PC-3 (cell line): ENCODE results near the gene CCL8. TPM values are rescaled to one million over a fixed set of nuclear protein-coding genes. Genes with fewer than 3 reads are reported as not detected.

Experiments used
- ATAC-seq: fragments of 200-7000 bp; cut with Tn5 transposase; 2 replicates; pipeline ENCODE4 v1.9.1; 2020; ENCODE audit warnings: mild to moderate bottlenecking, moderate library complexity
- BruUV-seq: library from RNA; stranded (reverse); fragments of 400-500 nt; replicated peaks from 2 replicates; lab custom pipeline; 2021; lab: Mats Ljungman, UMichigan
- CTCF ChIA-PET: fragments of 300-600 bp; sonication (Branson Sonifier 250); formaldehyde crosslinking; loops from one replicate; lab custom pipeline; 2022; ENCODE audit warnings: antibody characterized with exemption; lab: Charles Lee
- POLR2A ChIA-PET: fragments of 300-600 bp; sonication (Branson Sonifier 250); formaldehyde crosslinking; loops from one replicate; lab custom pipeline; 2022; ENCODE audit warnings: antibody characterized with exemption; ENCODE audit not compliant: unreplicated experiment; lab: Charles Lee
- DNase-seq: peaks from one replicate; pipeline ENCODE4 v3.0.0-alpha.2; 2015
- H2AFZ ChIP-seq: fragments of 300-600 bp; sonication (generic); 2 replicates; pipeline ENCODE4 v1.6.0; 2016; ENCODE audit warnings: antibody characterized with exemption, low read length
- H3F3A ChIP-seq: fragments of 300-600 bp; sonication (generic); one replicate; pipeline ENCODE4 v1.6.0; 2017; ENCODE audit warnings: antibody characterized with exemption, low read length, control low read depth, mild to moderate bottlenecking; ENCODE audit not compliant: unreplicated experiment
- H3K27ac ChIP-seq: fragments of 300-600 bp; sonication (generic); 2 replicates; pipeline ENCODE4 v1.5.1; 2016; ENCODE audit warnings: mild to moderate bottlenecking, low read length
- H3K27me3 ChIP-seq: fragments of 300-600 bp; sonication (generic); 2 replicates; pipeline ENCODE4 v1.6.1; 2016; ENCODE audit warnings: low read length, mixed read lengths
- H3K36me3 ChIP-seq: fragments of 300-600 bp; sonication (generic); 2 replicates; pipeline ENCODE4 v1.6.1; 2016; ENCODE audit warnings: low read depth, mixed run types, low read length, mixed read lengths
- H3K4me1 ChIP-seq: fragments of 300-600 bp; sonication (generic); 2 replicates; pipeline ENCODE4 v1.5.1; 2016; ENCODE audit warnings: low read length; ENCODE audit not compliant: insufficient read depth
- H3K4me2 ChIP-seq: fragments of 300-600 bp; sonication (generic); 2 replicates; pipeline ENCODE4 v1.6.0; 2016; ENCODE audit warnings: low read length
- H3K4me3 ChIP-seq: fragments of 300-600 bp; sonication (generic); 2 replicates; pipeline ENCODE4 v1.5.1; 2016; ENCODE audit warnings: mild to moderate bottlenecking, low read length, mixed read lengths
- H3K79me2 ChIP-seq: fragments of 300-600 bp; sonication (generic); 2 replicates; pipeline ENCODE4 v1.6.1; 2017; ENCODE audit warnings: low read length, mixed read lengths
- H3K9ac ChIP-seq: fragments of 300-600 bp; sonication (generic); 2 replicates; pipeline ENCODE4 v1.6.0; 2016; ENCODE audit warnings: mild to moderate bottlenecking, low read length
- H3K9me2 ChIP-seq: fragments of 300-600 bp; sonication (generic); replicated peaks from 2 replicates; pipeline ENCODE4 v1.6.1; 2016; ENCODE audit warnings: mixed run types, low read length, mixed read lengths
- H3K9me3 ChIP-seq: fragments of 300-600 bp; sonication (generic); 2 replicates; pipeline ENCODE4 v1.6.1; 2016; ENCODE audit warnings: low read length, mixed read lengths
- H4K20me1 ChIP-seq: fragments of 300-600 bp; sonication (generic); 2 replicates; pipeline ENCODE4 v1.6.1; 2016; ENCODE audit warnings: low read length, mixed read lengths
- CTCF ChIP-seq: fragments of 300-600 bp; sonication (generic); conservative IDR thresholded peaks from 2 replicates; pipeline ENCODE4 v1.5.1; 2017; ENCODE audit warnings: antibody characterized with exemption, low read depth, mild to moderate bottlenecking, low read length
- EZH2 ChIP-seq: fragments of 300-600 bp; sonication (generic); IDR thresholded peaks from one replicate; pipeline ENCODE4 v1.6.1; 2017; ENCODE audit warnings: antibody characterized with exemption, mild to moderate bottlenecking, low read length; ENCODE audit not compliant: unreplicated experiment
- EZH2phosphoT487 ChIP-seq: fragments of 300-600 bp; sonication (generic); IDR thresholded peaks from 2 replicates; pipeline ENCODE4 v1.6.1; 2018; ENCODE audit warnings: mild to moderate bottlenecking, antibody characterized with exemption, low read length, borderline replicate concordance
- intact Hi-C: fragments of 100-400 bp; cut with micrococcal nuclease; formaldehyde crosslinking; loops from 2 replicates; pipeline ENCODE4 v1.9.0; 2023
- total RNA-seq: library from RNA; depleted of rRNA; stranded (reverse); fragments of >200 nt; gene quantifications from 2 replicates; pipeline ENCODE4 v1.2.3, GENCODE V29; 2014

The CCL8 gene
- total RNA-seq, 1 experiment from 2014 or later: not detected

- Histone ChIP-seq H3K27ac (no peak overlapping the region), H3K4me1 (no peaks in the 10 kb centered on the region), H3K36me3 (no peaks in the 10 kb centered on the region), H3K27me3 (no peaks in the 10 kb centered on the region), H3K4me2 (no peak overlapping the region), H3K79me2 (no peaks in the 10 kb centered on the region), H3K9me2 (no peaks in the 10 kb centered on the region), H3K9me3 (no peaks in the 10 kb centered on the region), H3K9ac (no peak overlapping the region), H3K4me3 (no peak overlapping the region), H4K20me1 (no peaks in the 10 kb centered on the region), H2AFZ (no peak overlapping the region), H3F3A (no peaks in the 10 kb centered on the region)
- DNase-seq: no peak
- TF ChIP-seq EZH2phosphoT487 (no peak), CTCF (no peak), EZH2 (no peak)
- no peak for ATAC-seq
- intact Hi-C loops: no loop called here
- BruUV-seq: no TSS peak
- ChIA-PET POLR2A (no interaction called here), CTCF (no interaction called here)
Observed at GRCh38 chr17:34305061-34305460, 14.2 kb upstream of the CCL8 start.

- H3K36me3 ChIP-seq: no peaks in the 10 kb centered on the region
- BruUV-seq: no TSS peak
- TF ChIP-seq EZH2: no peak
- TF ChIP-seq EZH2phosphoT487: no peak
- TF ChIP-seq CTCF: no peak
- no peak overlapping the region for H3K27ac ChIP-seq
- H3K4me2 ChIP-seq: no peak overlapping the region
- H3F3A ChIP-seq: no peaks in the 10 kb centered on the region
- intact Hi-C loops: no loop called here
- DNase-seq (no peak), ATAC-seq (no peak)
- H3K27me3 ChIP-seq: no peaks in the 10 kb centered on the region
- H3K4me1 ChIP-seq: no peaks in the 10 kb centered on the region
- H2AFZ ChIP-seq: no peak overlapping the region
- H3K4me3 ChIP-seq: no peak overlapping the region
- POLR2A ChIA-PET: no interaction called here
- H3K9me2 ChIP-seq: no peaks in the 10 kb centered on the region
- no peak overlapping the region for H3K9ac ChIP-seq
- CTCF ChIA-PET: no interaction called here
- H3K79me2 ChIP-seq: no peaks in the 10 kb centered on the region
- no peaks in the 10 kb centered on the region for H4K20me1 ChIP-seq
- no peaks in the 10 kb centered on the region for H3K9me3 ChIP-seq
Observed at GRCh38 chr17:34305606-34306005, 13.6 kb upstream of the CCL8 start.

GRCh38 chr17:34306466-34306865 is 12.8 kb upstream of the CCL8 start:
- ATAC-seq (no peak), DNase-seq (peak; percentile 10)
- POLR2A ChIA-PET: no interaction called here

More at GRCh38 chr17:34306466-34306865, 12.8 kb upstream of the CCL8 start:
- CTCF ChIA-PET: no interaction called here
- H3K9me3 ChIP-seq: no peaks in the 10 kb centered on the region
- H3K4me1 ChIP-seq: no peaks in the 10 kb centered on the region
- H2AFZ ChIP-seq: no peak overlapping the region
- no peak overlapping the region for H3K4me3 ChIP-seq
- H4K20me1 ChIP-seq: no peaks in the 10 kb centered on the region
- H3K36me3 ChIP-seq: no peaks in the 10 kb centered on the region
- H3K4me2 ChIP-seq: no peak overlapping the region
- TF ChIP-seq EZH2phosphoT487: no peak
- no peak for TF ChIP-seq CTCF
- TF ChIP-seq EZH2: no peak
- H3K27ac ChIP-seq: no peak overlapping the region
- no peaks in the 10 kb centered on the region for H3F3A ChIP-seq
- no TSS peak for BruUV-seq
- no peaks in the 10 kb centered on the region for H3K27me3 ChIP-seq
- no peaks in the 10 kb centered on the region for H3K79me2 ChIP-seq
- intact Hi-C loops: no loop called here
- no peak overlapping the region for H3K9ac ChIP-seq
- no peaks in the 10 kb centered on the region for H3K9me2 ChIP-seq
